GM18526 (cell line): ENCODE results near the gene SCYL1.

ENCODE experiments used
- POLR2A ChIP-seq: IDR thresholded peaks from 3 replicates; pipeline ENCODE4 v1.6.1; 2011; ENCODE audit not compliant: insufficient read length; ENCODE audit errors: extremely low read depth

SCYL1 gene

GRCh38 chr11:65524014-65524740, 706 bp upstream of the SCYL1 start:
- TF ChIP-seq POLR2A = no peak

GRCh38 chr11:65525546-65526480, 930 bp downstream of the SCYL1 start:
- TF ChIP-seq POLR2A = no peak

- TF ChIP-seq POLR2A = no peak
These were observed 1.9 kb downstream of the SCYL1 start for GRCh38 chr11:65526744-65527143.

- no peak for TF ChIP-seq POLR2A
These were observed 4.0 kb downstream of the SCYL1 start for GRCh38 chr11:65528819-65529350.

- TF ChIP-seq POLR2A = no peak
These were observed 4.7 kb downstream of the SCYL1 start for GRCh38 chr11:65529475-65530156.

GRCh38 chr11:65530157-65530496, 5.2 kb downstream of the SCYL1 start:
- no peak for TF ChIP-seq POLR2A

GRCh38 chr11:65532388-65533064, 7.6 kb downstream of the SCYL1 start:
- no peak for TF ChIP-seq POLR2A

- TF ChIP-seq POLR2A = no peak
These were observed 10.2 kb downstream of the SCYL1 start for GRCh38 chr11:65535102-65535501.

- TF ChIP-seq POLR2A = no peak
These were observed 11.8 kb downstream of the SCYL1 start for GRCh38 chr11:65536412-65537295.

GRCh38 chr11:65537296-65537597, 12.4 kb downstream of the SCYL1 start:
- no peak for TF ChIP-seq POLR2A

- TF ChIP-seq POLR2A = no peak
These were observed 12.8 kb downstream of the SCYL1 start for GRCh38 chr11:65537620-65538231.

- TF ChIP-seq POLR2A = no peak
These were observed 13.5 kb downstream of the SCYL1 start for GRCh38 chr11:65538232-65538914.
